Breast epithelium (tissue), 3 donors: ENCODE results near the gene HOPX.

Experiments
- POLR2AphosphoS5 ChIP-seq, 3 donors: sonication (generic); formaldehyde crosslinking; IDR thresholded peaks; one replicate each; pipeline ENCODE4 v1.6.1; 2017; ENCODE audit warnings: antibody characterized with exemption in 3 of 3
- TF ChIP-seq, protein P1 (sequence below), 3 donors: fragments of 450-650 bp; IDR thresholded peaks; one replicate each; pipeline ENCODE4 v1.5.1; 2016 to 2017; ENCODE audit warnings: antibody characterized with exemption in 3 of 3, mild to moderate bottlenecking in 3 of 3, moderate library complexity in 3 of 3

DNA sequence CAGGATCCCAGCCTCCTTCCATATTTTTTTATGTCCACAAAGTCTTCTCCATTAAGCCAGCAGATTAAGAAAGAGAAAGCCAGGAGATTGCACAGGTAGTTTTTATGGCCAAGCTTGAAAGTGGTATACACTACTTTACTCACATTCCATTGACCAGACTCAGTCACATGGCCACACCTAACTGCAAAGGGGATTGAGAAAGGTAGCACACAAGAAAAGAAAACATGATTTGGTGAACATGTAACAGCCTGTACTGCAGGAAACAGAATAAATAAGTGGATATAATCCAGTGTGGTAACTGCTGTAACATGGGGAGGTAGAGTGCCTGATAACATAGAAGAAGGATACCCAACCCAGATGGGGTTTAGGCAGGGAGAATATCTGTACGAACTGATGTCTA is 43.9 kb downstream of the HOPX start:
- TF ChIP-seq, protein P1, sequence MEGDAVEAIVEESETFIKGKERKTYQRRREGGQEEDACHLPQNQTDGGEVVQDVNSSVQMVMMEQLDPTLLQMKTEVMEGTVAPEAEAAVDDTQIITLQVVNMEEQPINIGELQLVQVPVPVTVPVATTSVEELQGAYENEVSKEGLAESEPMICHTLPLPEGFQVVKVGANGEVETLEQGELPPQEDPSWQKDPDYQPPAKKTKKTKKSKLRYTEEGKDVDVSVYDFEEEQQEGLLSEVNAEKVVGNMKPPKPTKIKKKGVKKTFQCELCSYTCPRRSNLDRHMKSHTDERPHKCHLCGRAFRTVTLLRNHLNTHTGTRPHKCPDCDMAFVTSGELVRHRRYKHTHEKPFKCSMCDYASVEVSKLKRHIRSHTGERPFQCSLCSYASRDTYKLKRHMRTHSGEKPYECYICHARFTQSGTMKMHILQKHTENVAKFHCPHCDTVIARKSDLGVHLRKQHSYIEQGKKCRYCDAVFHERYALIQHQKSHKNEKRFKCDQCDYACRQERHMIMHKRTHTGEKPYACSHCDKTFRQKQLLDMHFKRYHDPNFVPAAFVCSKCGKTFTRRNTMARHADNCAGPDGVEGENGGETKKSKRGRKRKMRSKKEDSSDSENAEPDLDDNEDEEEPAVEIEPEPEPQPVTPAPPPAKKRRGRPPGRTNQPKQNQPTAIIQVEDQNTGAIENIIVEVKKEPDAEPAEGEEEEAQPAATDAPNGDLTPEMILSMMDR (IDR thresholded peaks at IDR 0.05): no peak
- TF ChIP-seq POLR2AphosphoS5 (IDR thresholded peaks at IDR 0.05): no peak
